PC-9 (cell line): ENCODE results near the gene AATF.

ENCODE experiments used
- CTCF ChIP-seq: fragments of 200-600 bp; sonication (generic); conservative IDR thresholded peaks from 2 replicates; pipeline ENCODE4 v1.6.1; 2017; ENCODE audit warnings: mixed run types, antibody characterized with exemption, mild to moderate bottlenecking, moderate library complexity
- EZH2 ChIP-seq: fragments of 200-600 bp; sonication (generic); IDR thresholded peaks from 2 replicates; pipeline ENCODE4 v1.8.0; 2017; ENCODE audit warnings: antibody characterized with exemption, low read depth

GRCh38 chr17:37016780-37017179, 68.0 kb downstream of the AATF start:
- TF ChIP-seq CTCF (no peak), EZH2 (no peak)
